Caco-2 (cell line): ENCODE data around the gene EFL1. TPM values are rescaled to one million over a fixed set of nuclear protein-coding genes. Genes with fewer than 3 reads are reported as not detected.

Experiments used
- BruUV-seq: library from RNA; stranded (reverse); fragments of 400-500 nt; replicated peaks from 2 replicates; lab custom pipeline; 2021; lab: Mats Ljungman, UMichigan
- CTCF ChIA-PET: fragments of 300-600 bp; sonication (Branson Sonifier 250); formaldehyde crosslinking; loops from one replicate; lab custom pipeline; 2022; ENCODE audit warnings: antibody characterized with exemption; lab: Charles Lee
- POLR2A ChIA-PET: fragments of 300-600 bp; sonication (Branson Sonifier 250); formaldehyde crosslinking; loops from one replicate; lab custom pipeline; 2022; ENCODE audit warnings: antibody characterized with exemption; lab: Charles Lee
- DNase-seq, 2 experiments: peaks; one replicate each; pipeline versions ENCODE4 v3.0.0 to v3.0.0-alpha.2; 2020 to 2022
- H3K27me3 ChIP-seq: replicated peaks from 2 replicates; pipeline ENCODE4 v1.6.0; 2011; ENCODE audit warnings: low read length; ENCODE audit not compliant: control insufficient read depth, insufficient read depth
- H3K36me3 ChIP-seq: 2 replicates; pipeline ENCODE4 v1.5.1; 2011; ENCODE audit warnings: low read length; ENCODE audit not compliant: control insufficient read depth, insufficient read depth
- H3K4me1 ChIP-seq: fragments of 250-450 bp; sonication (Bioruptor Pico); 2 replicates; pipeline ENCODE4 v1.5.1; 2020; ENCODE audit warnings: mild to moderate bottlenecking
- H3K4me3 ChIP-seq: 2 replicates; pipeline ENCODE4 v1.5.1; 2011; ENCODE audit warnings: low read depth, mild to moderate bottlenecking, control low read depth, low read length
- H3K9me3 ChIP-seq: fragments of 250-450 bp; sonication (Bioruptor Pico); 2 replicates; pipeline ENCODE4 v1.5.1; 2020; ENCODE audit warnings: mild to moderate bottlenecking, moderate library complexity
- H3K27ac Mint-ChIP-seq: one replicate; pipeline ENCODE4 v1.8.0; 2022; ENCODE audit warnings: mixed read lengths; ENCODE audit not compliant: unreplicated experiment
- H3K27me3 Mint-ChIP-seq: one replicate; pipeline ENCODE4 v1.8.0; 2022; ENCODE audit warnings: mixed read lengths; ENCODE audit not compliant: insufficient read depth, unreplicated experiment
- H3K36me3 Mint-ChIP-seq: one replicate; pipeline ENCODE4 v1.8.0; 2022; ENCODE audit warnings: mild to moderate bottlenecking, mixed read lengths; ENCODE audit not compliant: insufficient read depth, unreplicated experiment
- H3K4me1 Mint-ChIP-seq: one replicate; pipeline ENCODE4 v1.8.0; 2022; ENCODE audit warnings: low read depth, mixed read lengths; ENCODE audit not compliant: unreplicated experiment
- H3K4me3 Mint-ChIP-seq: one replicate; pipeline ENCODE4 v1.8.0; 2022; ENCODE audit warnings: mild to moderate bottlenecking, moderate library complexity, mixed read lengths; ENCODE audit not compliant: unreplicated experiment
- H3K9me3 Mint-ChIP-seq: one replicate; pipeline ENCODE4 v1.8.0; 2022; ENCODE audit warnings: mixed read lengths; ENCODE audit not compliant: unreplicated experiment
- intact Hi-C: fragments of 100-400 bp; cut with micrococcal nuclease; formaldehyde crosslinking; loops from one replicate; pipeline ENCODE4 v1.10.0; 2022; ENCODE audit not compliant: unreplicated experiment
- total RNA-seq: library from RNA; stranded (reverse); gene quantifications from 2 replicates; pipeline ENCODE4 v1.2.3, GENCODE V29; 2022
- TF ChIP-seq, protein P1 (sequence below), 2 experiments: fragments of 200-600 bp in 1 of 2; IDR thresholded peaks; 1 replicate in 1 of 2; 2 replicates in 1 of 2; pipeline versions ENCODE4 v1.5.1 to v1.8.0; 2011 to 2022; ENCODE audit warnings: antibody characterized with exemption in 1 of 2, control low read depth in 1 of 2, inconsistent platforms in 1 of 2, low read depth in 1 of 2, low read length in 1 of 2, mild to moderate bottlenecking in 1 of 2, moderate library complexity in 1 of 2; ENCODE audit not compliant: insufficient read depth in 1 of 2, severe bottlenecking in 1 of 2, unreplicated experiment in 1 of 2

Gene EFL1
- total RNA-seq, 1 experiment from 2014 or later = 10.3 TPM

DNA sequence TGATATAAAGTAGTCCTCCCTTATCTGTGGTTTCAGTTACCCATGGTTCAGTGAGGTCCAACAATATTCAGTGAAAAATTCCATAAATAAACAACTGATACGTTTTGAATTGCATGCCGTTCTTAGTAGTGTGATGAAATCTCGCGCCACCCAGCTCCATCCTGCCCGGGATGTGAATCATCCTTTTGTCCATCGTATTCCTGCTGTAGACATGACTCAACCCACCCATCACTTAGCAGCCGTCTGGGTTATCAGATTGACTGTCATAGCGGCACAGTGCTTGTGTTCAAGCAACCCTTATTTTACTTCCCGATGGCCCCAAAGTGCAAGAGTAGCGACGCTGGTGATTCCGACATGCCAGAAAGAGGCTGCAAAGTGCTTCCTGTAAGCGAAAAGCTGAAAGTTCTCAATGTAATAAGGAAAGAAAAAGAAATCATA, 168.7 kb downstream of the EFL1 start:
- no peak overlapping the region for H3K4me3 Mint-ChIP-seq
- H3K9me3 Mint-ChIP-seq = no peaks in the 10 kb centered on the region
- no peak for DNase-seq
- TF ChIP-seq, protein P1, sequence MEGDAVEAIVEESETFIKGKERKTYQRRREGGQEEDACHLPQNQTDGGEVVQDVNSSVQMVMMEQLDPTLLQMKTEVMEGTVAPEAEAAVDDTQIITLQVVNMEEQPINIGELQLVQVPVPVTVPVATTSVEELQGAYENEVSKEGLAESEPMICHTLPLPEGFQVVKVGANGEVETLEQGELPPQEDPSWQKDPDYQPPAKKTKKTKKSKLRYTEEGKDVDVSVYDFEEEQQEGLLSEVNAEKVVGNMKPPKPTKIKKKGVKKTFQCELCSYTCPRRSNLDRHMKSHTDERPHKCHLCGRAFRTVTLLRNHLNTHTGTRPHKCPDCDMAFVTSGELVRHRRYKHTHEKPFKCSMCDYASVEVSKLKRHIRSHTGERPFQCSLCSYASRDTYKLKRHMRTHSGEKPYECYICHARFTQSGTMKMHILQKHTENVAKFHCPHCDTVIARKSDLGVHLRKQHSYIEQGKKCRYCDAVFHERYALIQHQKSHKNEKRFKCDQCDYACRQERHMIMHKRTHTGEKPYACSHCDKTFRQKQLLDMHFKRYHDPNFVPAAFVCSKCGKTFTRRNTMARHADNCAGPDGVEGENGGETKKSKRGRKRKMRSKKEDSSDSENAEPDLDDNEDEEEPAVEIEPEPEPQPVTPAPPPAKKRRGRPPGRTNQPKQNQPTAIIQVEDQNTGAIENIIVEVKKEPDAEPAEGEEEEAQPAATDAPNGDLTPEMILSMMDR (IDR thresholded peaks at IDR 0.05; ENCODE audit: insufficient read depth in 1 of 2, low read depth in 1 of 2, low read length in 1 of 2, severe bottlenecking in 1 of 2, unreplicated experiment in 1 of 2) = no peak
- ChIA-PET POLR2A (no interaction called here), CTCF (no interaction called here)
- H3K27me3 Mint-ChIP-seq = peaks cover 16% of the 10 kb centered on the region
- no peaks in the 10 kb centered on the region for H3K4me1 Mint-ChIP-seq
- Histone ChIP-seq H3K4me3 (no peak overlapping the region), H3K27me3 (no peaks in the 10 kb centered on the region; the same call in 1 of the 2 replicates), H3K4me1 (no peaks in the 10 kb centered on the region), H3K9me3 (no peaks in the 10 kb centered on the region), H3K36me3 (no peaks in the 10 kb centered on the region)
- no peak overlapping the region for H3K27ac Mint-ChIP-seq
- no peaks in the 10 kb centered on the region for H3K36me3 Mint-ChIP-seq
- intact Hi-C loops = no loop called here
- BruUV-seq = no TSS peak

DNA sequence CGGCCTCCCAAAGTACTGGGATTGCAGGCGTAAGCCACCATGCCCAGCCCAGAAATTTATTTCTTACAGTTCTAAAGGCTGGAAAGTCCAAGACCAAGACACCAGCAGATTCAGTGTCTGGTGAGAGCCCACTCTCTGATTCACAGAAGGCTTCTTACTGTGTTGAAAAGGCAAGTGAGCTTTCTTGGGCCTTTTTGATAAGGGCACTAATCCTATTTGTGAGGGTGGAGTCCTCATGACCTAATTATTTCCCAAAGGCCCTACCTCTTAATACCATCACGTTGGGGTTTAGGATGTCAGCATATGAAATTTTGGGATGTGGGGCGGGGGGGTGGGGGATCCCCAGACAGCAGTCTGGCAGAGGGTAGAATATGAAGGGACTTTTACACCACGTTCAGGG, 169.2 kb downstream of the EFL1 start:
- Mint-ChIP-seq H3K27ac (no peak overlapping the region), H3K4me3 (no peak overlapping the region)
- BruUV-seq = no TSS peak

DNA sequence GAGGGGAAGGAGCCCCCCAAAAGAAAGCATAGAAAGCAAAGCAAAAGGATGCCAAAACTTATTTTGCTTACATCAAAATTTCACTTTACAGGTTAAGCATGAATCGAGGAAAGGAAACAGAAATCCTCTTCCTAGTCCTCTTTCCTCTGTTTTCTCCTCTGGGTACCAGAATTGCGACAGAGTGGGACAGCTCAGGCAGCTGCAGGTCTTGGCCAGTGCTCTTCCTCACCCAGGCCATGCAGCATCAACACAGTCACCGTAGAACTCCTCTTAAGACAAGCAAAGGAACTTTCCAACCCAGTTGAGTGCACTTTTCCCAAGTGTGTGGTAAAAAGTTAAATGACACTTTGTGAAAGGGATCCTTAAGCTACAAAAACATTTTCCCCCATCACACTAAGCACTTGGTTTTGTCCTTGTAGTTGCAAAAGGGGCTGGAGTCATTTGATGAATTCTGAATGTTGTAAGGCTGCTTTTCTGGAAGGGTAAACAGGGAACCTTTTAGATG, 170.8 kb downstream of the EFL1 start:
- H3K36me3 ChIP-seq = no peaks in the 10 kb centered on the region
- POLR2A ChIA-PET = no interaction called here
- no peak for DNase-seq
- no peaks in the 10 kb centered on the region for H3K4me1 ChIP-seq
- no peaks in the 10 kb centered on the region for H3K9me3 Mint-ChIP-seq
- TF ChIP-seq, protein P1 (IDR thresholded peaks at IDR 0.05; ENCODE audit: insufficient read depth in 1 of 2, low read depth in 1 of 2, low read length in 1 of 2, severe bottlenecking in 1 of 2, unreplicated experiment in 1 of 2) = no peak
- H3K4me3 Mint-ChIP-seq = no peak overlapping the region
- no peak overlapping the region for H3K27ac Mint-ChIP-seq
- H3K4me1 Mint-ChIP-seq = no peaks in the 10 kb centered on the region
- BruUV-seq = no TSS peak
- H3K9me3 ChIP-seq = no peaks in the 10 kb centered on the region
- H3K27me3 Mint-ChIP-seq = peaks cover 17% of the 10 kb centered on the region
- CTCF ChIA-PET = no interaction called here
- intact Hi-C loops = no loop called here
- no peak overlapping the region for H3K4me3 ChIP-seq
- no peaks in the 10 kb centered on the region; the same call in 1 of the 2 replicates for H3K27me3 ChIP-seq
- H3K36me3 Mint-ChIP-seq = no peaks in the 10 kb centered on the region

More for the DNA sequence above, 169.2 kb downstream of the EFL1 start:
- CTCF ChIA-PET = no interaction called here
- intact Hi-C loops = no loop called here
- POLR2A ChIA-PET = no interaction called here
- H3K27me3 ChIP-seq = no peaks in the 10 kb centered on the region; the same call in 1 of the 2 replicates
- no peaks in the 10 kb centered on the region for H3K4me1 ChIP-seq
- H3K36me3 ChIP-seq = no peaks in the 10 kb centered on the region
- H3K27me3 Mint-ChIP-seq = peaks cover 17% of the 10 kb centered on the region
- H3K4me3 ChIP-seq = no peak overlapping the region
- H3K9me3 Mint-ChIP-seq = no peaks in the 10 kb centered on the region
- TF ChIP-seq, protein P1 (IDR thresholded peaks at IDR 0.05; ENCODE audit: insufficient read depth in 1 of 2, low read depth in 1 of 2, low read length in 1 of 2, severe bottlenecking in 1 of 2, unreplicated experiment in 1 of 2) = no peak
- no peak for DNase-seq
- H3K4me1 Mint-ChIP-seq = no peaks in the 10 kb centered on the region
- no peaks in the 10 kb centered on the region for H3K9me3 ChIP-seq
- no peaks in the 10 kb centered on the region for H3K36me3 Mint-ChIP-seq
